Hepatocyte (in vitro differentiated cells): ENCODE results near the gene ST3GAL5. TPM values are rescaled to one million over a fixed set of nuclear protein-coding genes. Genes with fewer than 3 reads are reported as not detected.

Experiments used
- DNase-seq: peaks from one replicate; pipeline ENCODE4 v3.0.0-alpha.2; 2016; ENCODE audit warnings: low spot score
- H2AFZ ChIP-seq: fragments of 200-600 bp; sonication (generic); 2 replicates; pipeline ENCODE4 v1.6.0; 2016; ENCODE audit warnings: antibody characterized with exemption, mild to moderate bottlenecking
- H3K27ac ChIP-seq: fragments of 200-600 bp; sonication (generic); 2 replicates; pipeline ENCODE4 v1.5.1; 2016; ENCODE audit warnings: mild to moderate bottlenecking
- H3K27me3 ChIP-seq: fragments of 200-600 bp; sonication (generic); 2 replicates; pipeline ENCODE4 v1.6.1; 2016
- H3K36me3 ChIP-seq: fragments of 200-600 bp; sonication (generic); replicated peaks from 2 replicates; pipeline ENCODE4 v1.5.1; 2016; ENCODE audit warnings: low read depth; ENCODE audit not compliant: insufficient read depth
- H3K4me1 ChIP-seq: fragments of 200-600 bp; sonication (generic); 2 replicates; pipeline ENCODE4 v1.5.1; 2016; ENCODE audit warnings: mild to moderate bottlenecking, moderate library complexity; ENCODE audit not compliant: insufficient read depth
- H3K4me2 ChIP-seq: fragments of 200-600 bp; sonication (generic); 2 replicates; pipeline ENCODE4 v1.6.0; 2016
- H3K4me3 ChIP-seq: fragments of 200-600 bp; sonication (generic); 2 replicates; pipeline ENCODE4 v1.5.1; 2016; ENCODE audit warnings: mild to moderate bottlenecking
- H3K79me2 ChIP-seq: fragments of 200-600 bp; sonication (generic); 2 replicates; pipeline ENCODE4 v1.6.0; 2017; ENCODE audit warnings: mild to moderate bottlenecking
- H3K9me2 ChIP-seq: fragments of 200-600 bp; sonication (generic); replicated peaks from 2 replicates; pipeline ENCODE4 v1.6.0; 2017; ENCODE audit warnings: mild to moderate bottlenecking; ENCODE audit not compliant: insufficient read depth
- H3K9me3 ChIP-seq: fragments of 200-600 bp; sonication (generic); 2 replicates; pipeline ENCODE4 v1.5.1; 2016; ENCODE audit warnings: low read depth, mild to moderate bottlenecking
- H4K20me1 ChIP-seq: fragments of 200-600 bp; sonication (generic); 2 replicates; pipeline ENCODE4 v1.6.0; 2016; ENCODE audit warnings: mild to moderate bottlenecking; ENCODE audit not compliant: insufficient read depth, poor library complexity, severe bottlenecking
- EZH2 ChIP-seq: fragments of 200-600 bp; sonication (generic); IDR thresholded peaks from 2 replicates; pipeline ENCODE4 v1.6.1; 2016; ENCODE audit warnings: antibody characterized with exemption, mild to moderate bottlenecking, borderline replicate concordance
- EZH2phosphoT487 ChIP-seq: fragments of 200-600 bp; sonication (generic); IDR thresholded peaks from one replicate; pipeline ENCODE4 v1.6.1; 2018; ENCODE audit warnings: antibody characterized with exemption, mild to moderate bottlenecking, low read depth, moderate library complexity; ENCODE audit not compliant: unreplicated experiment, severe bottlenecking
- WGBS: methylation state at CpG from one replicate; pipeline ENCODE4 v1.1.6; 2016; ENCODE audit warnings: low lambda C conversion rate; ENCODE audit errors: missing lambda C conversion rate; 5-methylcytosine and 5-hydroxymethylcytosine counted together
- polyA plus RNA-seq: library from polyadenylated mRNA; unstranded; fragments of >200 nt; fragmentation: Nextera tagmentation; extraction: Ambion mirVana; gene quantifications from 2 replicates; pipeline ENCODE4 v1.2.1, GENCODE V29; 2016
- total RNA-seq: library from RNA; depleted of rRNA; stranded (reverse); fragments of >200 nt; gene quantifications from 2 replicates; pipeline ENCODE4 v1.2.3, GENCODE V29; 2014
- TF ChIP-seq, protein P1 (sequence below): fragments of 200-600 bp; sonication (generic); IDR thresholded peaks from 2 replicates; pipeline ENCODE4 v1.5.1; 2016; ENCODE audit warnings: antibody characterized with exemption, mild to moderate bottlenecking; ENCODE audit not compliant: poor library complexity

The ST3GAL5 gene
- total and polyA plus RNA-seq, 2 experiments from 2014 or later: 24.7 to 25.6 TPM

DNA sequence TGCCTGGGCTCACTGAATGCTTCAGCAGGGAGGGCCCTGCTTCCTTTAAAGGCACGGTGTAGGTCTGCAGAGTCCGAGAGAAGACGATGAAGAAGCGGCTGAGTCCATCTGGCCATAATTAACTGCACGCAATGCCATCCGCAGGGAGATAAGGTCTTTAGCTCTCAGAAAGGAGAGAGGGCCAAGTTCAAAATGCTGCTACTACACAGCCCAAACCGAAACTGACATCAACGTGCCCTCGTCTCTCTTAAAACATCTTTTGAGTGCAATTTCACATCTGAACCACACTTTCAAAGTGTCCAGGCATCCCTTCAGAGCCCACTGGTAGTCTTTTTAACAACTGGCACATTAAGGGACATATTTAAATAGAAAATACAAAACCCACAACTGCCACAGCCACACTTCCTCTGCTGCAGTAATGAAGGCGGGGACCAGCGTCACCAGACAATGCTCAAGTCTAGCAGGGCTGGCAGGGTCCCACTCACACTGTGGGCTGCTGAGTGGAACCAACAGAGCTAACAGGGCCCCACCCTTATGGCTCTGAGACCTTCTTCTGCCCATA, 35.8 kb downstream of the ST3GAL5 start:
- H3K27ac ChIP-seq: no peak overlapping the region
- H2AFZ ChIP-seq: no peak overlapping the region
- H3K36me3 ChIP-seq: no peaks in the 10 kb centered on the region
- no peaks in the 10 kb centered on the region for H4K20me1 ChIP-seq
- DNase-seq: no peak
- no peaks in the 10 kb centered on the region for H3K9me3 ChIP-seq
- no peak overlapping the region for H3K4me3 ChIP-seq
- TF ChIP-seq EZH2 (no peak), EZH2phosphoT487 (no peak)
- TF ChIP-seq, protein P1, sequence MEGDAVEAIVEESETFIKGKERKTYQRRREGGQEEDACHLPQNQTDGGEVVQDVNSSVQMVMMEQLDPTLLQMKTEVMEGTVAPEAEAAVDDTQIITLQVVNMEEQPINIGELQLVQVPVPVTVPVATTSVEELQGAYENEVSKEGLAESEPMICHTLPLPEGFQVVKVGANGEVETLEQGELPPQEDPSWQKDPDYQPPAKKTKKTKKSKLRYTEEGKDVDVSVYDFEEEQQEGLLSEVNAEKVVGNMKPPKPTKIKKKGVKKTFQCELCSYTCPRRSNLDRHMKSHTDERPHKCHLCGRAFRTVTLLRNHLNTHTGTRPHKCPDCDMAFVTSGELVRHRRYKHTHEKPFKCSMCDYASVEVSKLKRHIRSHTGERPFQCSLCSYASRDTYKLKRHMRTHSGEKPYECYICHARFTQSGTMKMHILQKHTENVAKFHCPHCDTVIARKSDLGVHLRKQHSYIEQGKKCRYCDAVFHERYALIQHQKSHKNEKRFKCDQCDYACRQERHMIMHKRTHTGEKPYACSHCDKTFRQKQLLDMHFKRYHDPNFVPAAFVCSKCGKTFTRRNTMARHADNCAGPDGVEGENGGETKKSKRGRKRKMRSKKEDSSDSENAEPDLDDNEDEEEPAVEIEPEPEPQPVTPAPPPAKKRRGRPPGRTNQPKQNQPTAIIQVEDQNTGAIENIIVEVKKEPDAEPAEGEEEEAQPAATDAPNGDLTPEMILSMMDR: no peak
- H3K4me1 ChIP-seq: no peaks in the 10 kb centered on the region
- H3K79me2 ChIP-seq: no peaks in the 10 kb centered on the region
- H3K4me2 ChIP-seq: no peak overlapping the region
- WGBS: 77% methylated on average over 11 of the region's 11 CpGs
- no peaks in the 10 kb centered on the region for H3K27me3 ChIP-seq
- H3K9me2 ChIP-seq: no peaks in the 10 kb centered on the region

DNA sequence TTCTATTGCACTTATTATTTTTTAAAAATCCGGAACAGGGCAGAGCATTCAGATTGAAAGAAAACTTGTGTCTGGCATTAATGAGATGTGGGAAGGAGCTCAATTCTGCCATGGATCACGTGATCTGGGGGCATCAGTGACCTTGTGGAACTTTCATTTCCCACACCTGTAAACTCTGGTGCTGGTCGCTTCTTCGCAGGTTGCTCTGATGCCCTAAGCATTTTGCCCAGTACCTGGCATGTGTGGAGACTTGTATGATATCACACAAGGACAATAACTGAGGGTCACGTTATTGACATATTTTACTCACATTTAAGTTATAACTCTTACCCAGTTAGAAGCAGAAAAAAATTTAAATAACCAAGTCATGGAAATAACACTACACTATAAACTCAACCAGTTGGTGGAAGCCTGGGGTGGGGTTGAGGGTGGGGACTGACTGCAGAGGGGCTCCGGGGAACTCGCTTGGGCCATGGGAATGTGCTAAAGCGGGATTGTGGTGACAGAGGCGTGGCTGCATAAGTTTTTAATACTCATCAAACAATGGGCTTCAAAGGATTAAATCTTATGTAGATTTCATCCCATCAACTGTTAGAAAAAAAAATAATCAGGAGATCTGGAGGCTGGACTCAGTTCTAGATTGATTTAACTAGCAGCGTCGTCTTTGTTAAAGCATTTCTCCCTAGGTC, 36.5 kb downstream of the ST3GAL5 start:
- Histone ChIP-seq H2AFZ (no peak overlapping the region), H3K79me2 (no peaks in the 10 kb centered on the region), H4K20me1 (no peaks in the 10 kb centered on the region), H3K9me2 (no peaks in the 10 kb centered on the region), H3K36me3 (no peaks in the 10 kb centered on the region), H3K9me3 (no peaks in the 10 kb centered on the region), H3K4me3 (no peak overlapping the region), H3K27me3 (no peaks in the 10 kb centered on the region), H3K27ac (no peak overlapping the region), H3K4me2 (no peak overlapping the region), H3K4me1 (no peaks in the 10 kb centered on the region)
- TF ChIP-seq EZH2 (no peak), EZH2phosphoT487 (no peak)
- TF ChIP-seq, protein P1: no peak
- 93% methylated on average over 11 of the region's 11 CpGs for WGBS
- DNase-seq: no peak

DNA sequence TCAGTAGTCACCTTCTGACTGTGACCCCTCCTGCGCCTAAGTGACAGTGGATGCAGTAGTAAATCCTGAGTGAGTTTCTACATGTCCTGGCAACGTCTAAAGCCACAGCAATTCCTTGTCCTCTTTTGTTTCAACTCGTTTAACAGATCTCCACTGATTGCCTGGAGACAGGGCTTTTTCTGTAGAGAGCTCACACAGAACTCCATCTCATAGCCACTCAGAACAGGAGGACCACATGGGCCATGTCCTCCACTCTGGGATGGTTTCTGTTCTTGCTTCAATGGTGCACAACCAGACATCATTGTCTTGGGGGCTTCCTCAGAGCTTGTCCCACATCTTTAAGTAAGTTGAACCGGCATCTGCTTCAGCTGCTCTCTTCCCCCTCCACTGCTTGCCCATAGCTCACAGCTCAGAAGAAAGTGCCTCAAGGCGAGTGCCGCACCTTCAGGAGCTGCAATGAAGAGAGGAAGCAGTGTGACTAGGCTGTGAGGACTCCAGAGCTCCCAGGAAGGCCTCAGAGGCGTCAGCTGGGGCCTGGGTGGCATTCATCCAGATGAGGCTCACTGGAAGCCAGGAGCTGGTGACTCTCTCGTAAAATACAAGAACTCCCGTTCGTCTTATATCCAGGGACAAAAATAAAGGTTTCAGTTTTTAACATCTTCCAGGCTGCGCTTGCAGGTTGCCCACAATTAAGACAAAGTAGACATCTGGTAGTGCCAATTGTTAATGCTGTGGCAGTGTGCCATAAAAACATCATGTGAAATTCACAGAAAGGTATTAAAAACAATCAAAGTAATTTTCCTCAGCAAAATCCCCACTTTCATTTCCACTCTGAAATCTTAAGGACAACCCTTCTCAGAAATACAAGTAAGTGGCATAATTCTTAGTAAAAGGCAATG, 37.3 kb downstream of the ST3GAL5 start:
- no peak overlapping the region for H3K4me2 ChIP-seq
- H4K20me1 ChIP-seq: no peaks in the 10 kb centered on the region
- no peaks in the 10 kb centered on the region for H3K36me3 ChIP-seq
- H3K27ac ChIP-seq: no peak overlapping the region
- TF ChIP-seq, protein P1: no peak
- TF ChIP-seq EZH2: no peak
- no peak for TF ChIP-seq EZH2phosphoT487
- DNase-seq: no peak
- H3K4me3 ChIP-seq: no peak overlapping the region
- H3K4me1 ChIP-seq: no peaks in the 10 kb centered on the region
- H3K9me2 ChIP-seq: no peaks in the 10 kb centered on the region
- no peaks in the 10 kb centered on the region for H3K9me3 ChIP-seq
- 71% methylated on average over 11 of the region's 11 CpGs for WGBS
- no peaks in the 10 kb centered on the region for H3K27me3 ChIP-seq
- H3K79me2 ChIP-seq: no peaks in the 10 kb centered on the region
- H2AFZ ChIP-seq: no peak overlapping the region
